Measurements from ENCODE around the gene BCL2L1. TPM values are rescaled to one million over a fixed set of nuclear protein-coding genes. Genes with fewer than 3 reads are reported as not detected.

The BCL2L1 gene
- total RNA-seq, 1 donor from 2014 or later, result 60.0 TPM

GRCh38 chr20:31667315-31668285 is 55.1 kb downstream of the BCL2L1 start:
- H3K9me3 ChIP-seq (ENCODE audit: low read depth), result no peaks in the 10 kb centered on the region
- peaks cover 12% of the 10 kb centered on the region for H3K36me3 Mint-ChIP-seq
- H3K27me3 ChIP-seq, result no peaks in the 10 kb centered on the region
- no peaks in the 10 kb centered on the region for H3K9me3 Mint-ChIP-seq
- H3K36me3 ChIP-seq, result no peaks in the 10 kb centered on the region
- H3K79me2 ChIP-seq (ENCODE audit: low read depth), result no peaks in the 10 kb centered on the region
- peaks cover 5% of the 10 kb centered on the region for H3K27me3 Mint-ChIP-seq (ENCODE audit: insufficient read depth, low read depth)
- H3K4me3 ChIP-seq, result no peak overlapping the region
- H3K4me1 Mint-ChIP-seq, result peaks cover 15% of the 10 kb centered on the region
- no peak overlapping the region for H3K4me2 ChIP-seq
- H3K27ac ChIP-seq, result no peak overlapping the region
- no peak overlapping the region for H2AFZ ChIP-seq (replicated peaks)
- H3K27ac Mint-ChIP-seq, result peak overlapping the region; percentile 25
- peaks cover 1% of the 10 kb centered on the region for H3F3A ChIP-seq (ENCODE audit: low read depth)
- no peak for TF ChIP-seq EZH2 (IDR thresholded peaks at IDR 0.05)
- TF ChIP-seq EZH2phosphoT487 (IDR thresholded peaks at IDR 0.05), result no peak
- TF ChIP-seq CTCF (IDR thresholded peaks at IDR 0.05), result no peak
- peaks cover 11% of the 10 kb centered on the region for H3K4me1 ChIP-seq
- H3K9ac ChIP-seq, result no peak overlapping the region
- no peak overlapping the region for H3K4me3 Mint-ChIP-seq
- no peak for DNase-seq (ENCODE audit: low spot score)
- peaks cover 24% of the 10 kb centered on the region for H4K20me1 ChIP-seq (ENCODE audit: low read depth)

GRCh38 chr20:31666258-31667042 is 56.2 kb downstream of the BCL2L1 start:
- TF ChIP-seq CTCF (IDR thresholded peaks at IDR 0.05), result no peak
- no peak for TF ChIP-seq EZH2 (IDR thresholded peaks at IDR 0.05)
- TF ChIP-seq EZH2phosphoT487 (IDR thresholded peaks at IDR 0.05), result no peak
- no peak overlapping the region for H3K9ac ChIP-seq
- no peaks in the 10 kb centered on the region for H3K27me3 ChIP-seq
- peaks cover 11% of the 10 kb centered on the region for H3K4me1 ChIP-seq
- H3K9me3 ChIP-seq (ENCODE audit: low read depth), result no peaks in the 10 kb centered on the region
- Mint-ChIP-seq H3K4me1 (peaks cover 24% of the 10 kb centered on the region), H3K27me3 (ENCODE audit: insufficient read depth, low read depth) (peaks cover 7% of the 10 kb centered on the region), H3K9me3 (no peaks in the 10 kb centered on the region), H3K36me3 (peaks cover 10% of the 10 kb centered on the region), H3K27ac (peak overlapping the region; percentile 72), H3K4me3 (no peak overlapping the region)
- no peak overlapping the region for H2AFZ ChIP-seq (replicated peaks)
- peak; percentile 43 for DNase-seq (ENCODE audit: low spot score)
- no peaks in the 10 kb centered on the region for H3K79me2 ChIP-seq (ENCODE audit: low read depth)
- H4K20me1 ChIP-seq (ENCODE audit: low read depth), result peaks cover 24% of the 10 kb centered on the region
- no peak overlapping the region for H3K4me2 ChIP-seq
- no peak overlapping the region for H3K27ac ChIP-seq
- H3K4me3 ChIP-seq, result no peak overlapping the region
- H3K36me3 ChIP-seq, result no peaks in the 10 kb centered on the region
- peaks cover 9% of the 10 kb centered on the region for H3F3A ChIP-seq (ENCODE audit: low read depth)

GRCh38 chr20:31665753-31666152 is 56.9 kb downstream of the BCL2L1 start:
- H3K27me3 ChIP-seq, result no peaks in the 10 kb centered on the region
- H3K9me3 Mint-ChIP-seq, result peaks cover 2% of the 10 kb centered on the region
- H2AFZ ChIP-seq (replicated peaks), result no peak overlapping the region
- H3K27ac ChIP-seq, result no peak overlapping the region
- peaks cover 11% of the 10 kb centered on the region for H3K4me1 ChIP-seq
- peaks cover 7% of the 10 kb centered on the region for H3K27me3 Mint-ChIP-seq (ENCODE audit: insufficient read depth, low read depth)
- peaks cover 17% of the 10 kb centered on the region for H4K20me1 ChIP-seq (ENCODE audit: low read depth)
- H3K9me3 ChIP-seq (ENCODE audit: low read depth), result no peaks in the 10 kb centered on the region
- H3K36me3 Mint-ChIP-seq, result peaks cover 10% of the 10 kb centered on the region
- H3K79me2 ChIP-seq (ENCODE audit: low read depth), result no peaks in the 10 kb centered on the region
- DNase-seq (ENCODE audit: low spot score), result no peak
- no peak overlapping the region for H3K4me2 ChIP-seq
- H3K36me3 ChIP-seq, result no peaks in the 10 kb centered on the region
- H3K4me1 Mint-ChIP-seq, result peaks cover 28% of the 10 kb centered on the region
- TF ChIP-seq CTCF (IDR thresholded peaks at IDR 0.05), result no peak
- TF ChIP-seq EZH2phosphoT487 (IDR thresholded peaks at IDR 0.05), result no peak
- no peak for TF ChIP-seq EZH2 (IDR thresholded peaks at IDR 0.05)
- H3K9ac ChIP-seq, result no peak overlapping the region
- no peak overlapping the region for H3K4me3 ChIP-seq
- peak overlapping the region; percentile 3 for H3K27ac Mint-ChIP-seq
- H3F3A ChIP-seq (ENCODE audit: low read depth), result peaks cover 15% of the 10 kb centered on the region
- no peak overlapping the region for H3K4me3 Mint-ChIP-seq

Data from neural progenitor cell (in vitro differentiated cells).